ENCODE data around the gene RALA.
"Not testable (repeated sequence)": the region's sequence is repeated elsewhere in the genome, so short reads cannot be mapped to it uniquely, and the experiment has no call there.

Gene RALA

GRCh38 chr7:39688611-39689480 lies 65.5 kb downstream of the RALA start:
- no peak for DNase-seq

GRCh38 chr7:39691821-39692220 lies 68.4 kb downstream of the RALA start:
- no peak for DNase-seq

GRCh38 chr7:39693086-39693485 lies 69.7 kb downstream of the RALA start:
- not testable (repeated sequence) for DNase-seq

GRCh38 chr7:39693812-39694211 lies 70.4 kb downstream of the RALA start:
- no peak for DNase-seq

- no peak for DNase-seq
Observed at GRCh38 chr7:39695852-39696586, 72.6 kb downstream of the RALA start.

GRCh38 chr7:39696631-39697030 lies 73.3 kb downstream of the RALA start:
- DNase-seq, result no peak

GRCh38 chr7:39697483-39697882 lies 74.1 kb downstream of the RALA start:
- no peak for DNase-seq

GRCh38 chr7:39700165-39700564 lies 76.8 kb downstream of the RALA start:
- no peak for DNase-seq

GRCh38 chr7:39700932-39701331 lies 77.6 kb downstream of the RALA start:
- DNase-seq, result no peak

GRCh38 chr7:39702133-39702532 lies 78.8 kb downstream of the RALA start:
- DNase-seq, result no peak

- DNase-seq, result no peak
Observed at GRCh38 chr7:39703144-39703543, 79.8 kb downstream of the RALA start.

- no peak for DNase-seq
Observed at GRCh38 chr7:39709029-39709428, 85.7 kb downstream of the RALA start.

- DNase-seq, result no peak
Observed at GRCh38 chr7:39709768-39710311, 86.5 kb downstream of the RALA start.

GRCh38 chr7:39712751-39713150 lies 89.4 kb downstream of the RALA start:
- no peak for DNase-seq

- no peak for DNase-seq
Observed at GRCh38 chr7:39714447-39715091, 91.2 kb downstream of the RALA start.

- DNase-seq, result no peak
Observed at GRCh38 chr7:39720586-39720985, 97.2 kb downstream of the RALA start.

- no peak for DNase-seq
Observed at GRCh38 chr7:39721345-39721744, 98.0 kb downstream of the RALA start.

- no peak for DNase-seq
Observed at GRCh38 chr7:39721919-39722597, 98.7 kb downstream of the RALA start.

GRCh38 chr7:39727231-39728012 lies 104.0 kb downstream of the RALA start:
- DNase-seq, result no peak

- peak; percentile 95 for DNase-seq
Observed at GRCh38 chr7:39732837-39733804, 109.7 kb downstream of the RALA start.
